Measurements from ENCODE around the gene CRYBA4.

The CRYBA4 gene

DNA sequence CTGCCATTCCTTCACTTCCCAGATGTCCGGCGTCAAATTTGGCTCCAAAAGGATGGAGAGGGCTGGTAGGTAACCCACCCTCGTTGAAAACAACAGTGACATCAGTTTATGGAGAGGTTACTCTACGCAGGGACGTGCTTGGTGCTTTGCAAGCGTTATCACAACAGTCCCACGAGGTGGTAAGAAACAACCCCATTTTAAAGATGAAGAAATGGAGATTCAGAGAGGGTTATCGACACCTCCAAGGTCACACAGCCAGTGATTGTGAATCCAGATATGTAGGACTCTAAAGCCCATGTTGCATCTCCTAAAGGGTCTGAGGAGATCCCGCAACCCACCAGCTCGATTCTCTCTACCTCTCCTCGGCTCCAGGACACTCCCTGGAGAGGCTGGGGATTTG is 36.4 kb downstream of the CRYBA4 start:
- Histone ChIP-seq H4K20me1 (ENCODE audit: insufficient read depth, low read length) (no peaks in the 10 kb centered on the region), H3F3A (ENCODE audit: insufficient read depth, low read length) (peaks cover 4% of the 10 kb centered on the region; the same call in 1 of the 2 replicates), H3K79me2 (ENCODE audit: insufficient read depth, low read length) (no peaks in the 10 kb centered on the region), H3K9me2 (ENCODE audit: low read depth, low read length) (no peaks in the 10 kb centered on the region), H3K36me3 (ENCODE audit: insufficient read depth, low read length) (no peaks in the 10 kb centered on the region), H3K4me1 (ENCODE audit: insufficient read depth, low read length, severe bottlenecking) (peaks cover 53% of the 10 kb centered on the region), H2AFZ (ENCODE audit: low read length) (no peak overlapping the region), H3K27me3 (ENCODE audit: insufficient read depth, low read length) (no peaks in the 10 kb centered on the region), H3K27ac (ENCODE audit: low read depth, low read length, poor library complexity, severe bottlenecking) (peak overlapping the region; percentile 77), H3K4me3 (ENCODE audit: low read depth, low read length, poor library complexity, severe bottlenecking) (peak overlapping the region; percentile 69), H3K4me2 (ENCODE audit: low read length) (peak overlapping the region; percentile 87), H3K9ac (ENCODE audit: low read length) (peak overlapping the region; percentile 72), H3K9me3 (ENCODE audit: low read length) (no peaks in the 10 kb centered on the region)
- no peak for TF ChIP-seq EZH2 (IDR thresholded peaks at IDR 0.05; ENCODE audit: borderline replicate concordance, low read length)
- TF ChIP-seq, protein P1, sequence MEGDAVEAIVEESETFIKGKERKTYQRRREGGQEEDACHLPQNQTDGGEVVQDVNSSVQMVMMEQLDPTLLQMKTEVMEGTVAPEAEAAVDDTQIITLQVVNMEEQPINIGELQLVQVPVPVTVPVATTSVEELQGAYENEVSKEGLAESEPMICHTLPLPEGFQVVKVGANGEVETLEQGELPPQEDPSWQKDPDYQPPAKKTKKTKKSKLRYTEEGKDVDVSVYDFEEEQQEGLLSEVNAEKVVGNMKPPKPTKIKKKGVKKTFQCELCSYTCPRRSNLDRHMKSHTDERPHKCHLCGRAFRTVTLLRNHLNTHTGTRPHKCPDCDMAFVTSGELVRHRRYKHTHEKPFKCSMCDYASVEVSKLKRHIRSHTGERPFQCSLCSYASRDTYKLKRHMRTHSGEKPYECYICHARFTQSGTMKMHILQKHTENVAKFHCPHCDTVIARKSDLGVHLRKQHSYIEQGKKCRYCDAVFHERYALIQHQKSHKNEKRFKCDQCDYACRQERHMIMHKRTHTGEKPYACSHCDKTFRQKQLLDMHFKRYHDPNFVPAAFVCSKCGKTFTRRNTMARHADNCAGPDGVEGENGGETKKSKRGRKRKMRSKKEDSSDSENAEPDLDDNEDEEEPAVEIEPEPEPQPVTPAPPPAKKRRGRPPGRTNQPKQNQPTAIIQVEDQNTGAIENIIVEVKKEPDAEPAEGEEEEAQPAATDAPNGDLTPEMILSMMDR (IDR thresholded peaks at IDR 0.05; ENCODE audit: low read length), result no peak

DNA sequence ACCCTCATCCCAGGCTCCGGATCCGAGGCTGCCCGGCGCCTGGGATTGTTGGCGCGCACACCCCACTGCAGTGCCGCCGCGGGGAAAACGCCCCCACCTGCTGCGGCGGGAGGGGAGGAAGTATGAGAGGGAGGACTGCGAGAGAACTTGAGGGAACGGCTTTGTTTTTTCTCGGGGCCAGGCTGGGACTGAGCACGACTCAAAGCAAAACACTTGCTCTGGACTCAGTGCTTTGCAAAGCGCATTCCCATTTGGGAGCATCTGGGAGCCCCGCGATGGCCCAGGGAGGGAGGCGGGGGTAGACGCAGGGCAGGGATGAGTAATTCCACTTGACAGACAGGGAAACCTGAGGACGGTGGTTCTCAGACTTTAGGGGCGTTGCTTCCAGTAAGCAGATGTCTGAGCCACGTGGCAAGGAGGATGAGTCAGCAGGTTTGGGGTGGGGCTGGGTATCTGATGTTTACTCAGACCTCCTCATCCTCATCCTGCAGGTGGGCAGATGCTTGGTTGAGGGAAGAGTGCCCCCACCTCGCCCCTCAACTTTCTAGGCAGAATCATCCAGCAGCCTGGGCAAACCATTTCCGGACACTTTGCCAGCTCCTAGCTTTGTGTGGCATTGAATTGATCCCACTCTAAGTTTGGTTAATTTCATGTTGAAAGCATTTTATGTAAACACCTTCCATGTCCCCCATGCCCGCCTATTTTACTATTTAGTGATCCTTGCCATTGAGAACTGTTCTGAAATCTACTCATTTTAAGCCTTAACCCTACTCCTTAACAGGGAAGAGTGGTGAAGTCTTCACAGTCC is 37.1 kb downstream of the CRYBA4 start:
- Histone ChIP-seq H3K9ac (ENCODE audit: low read length) (peak overlapping the region; percentile 72), H2AFZ (ENCODE audit: low read length) (no peak overlapping the region), H3K4me1 (ENCODE audit: insufficient read depth, low read length, severe bottlenecking) (peaks cover 61% of the 10 kb centered on the region), H3K27me3 (ENCODE audit: insufficient read depth, low read length) (no peaks in the 10 kb centered on the region), H3F3A (ENCODE audit: insufficient read depth, low read length) (peaks cover 4% of the 10 kb centered on the region; the same call in 1 of the 2 replicates), H3K9me2 (ENCODE audit: low read depth, low read length) (no peaks in the 10 kb centered on the region), H4K20me1 (ENCODE audit: insufficient read depth, low read length) (no peaks in the 10 kb centered on the region), H3K4me2 (ENCODE audit: low read length) (peak overlapping the region; percentile 87), H3K79me2 (ENCODE audit: insufficient read depth, low read length) (no peaks in the 10 kb centered on the region), H3K4me3 (ENCODE audit: low read depth, low read length, poor library complexity, severe bottlenecking) (peak overlapping the region; percentile 69), H3K27ac (ENCODE audit: low read depth, low read length, poor library complexity, severe bottlenecking) (peak overlapping the region; percentile 77), H3K36me3 (ENCODE audit: insufficient read depth, low read length) (no peaks in the 10 kb centered on the region), H3K9me3 (ENCODE audit: low read length) (no peaks in the 10 kb centered on the region)
- TF ChIP-seq EZH2 (IDR thresholded peaks at IDR 0.05; ENCODE audit: borderline replicate concordance, low read length), result no peak
- TF ChIP-seq, protein P1 (IDR thresholded peaks at IDR 0.05; ENCODE audit: low read length), result no peak

DNA sequence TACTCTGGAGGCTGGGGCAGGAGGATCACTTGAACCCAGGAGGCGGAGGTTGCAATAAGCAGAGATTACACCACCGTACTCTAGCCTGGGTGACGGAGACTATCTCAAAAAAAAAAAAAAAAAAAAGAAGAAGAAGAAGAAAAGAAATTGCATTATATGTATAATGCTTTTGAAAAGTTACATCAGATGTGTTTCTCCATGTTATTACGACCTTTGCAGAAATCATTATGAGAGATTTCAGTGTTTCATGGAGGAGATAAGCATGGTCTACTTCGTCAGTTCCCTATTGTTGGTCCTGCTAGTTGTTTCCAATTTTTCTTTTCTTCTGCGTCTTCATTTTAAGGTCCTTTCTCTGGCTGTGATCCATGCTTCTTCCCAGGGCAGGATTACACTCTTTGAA is 38.6 kb downstream of the CRYBA4 start:
- Histone ChIP-seq H3K4me3 (ENCODE audit: low read depth, low read length, poor library complexity, severe bottlenecking) (no peak overlapping the region), H3K27me3 (ENCODE audit: insufficient read depth, low read length) (no peaks in the 10 kb centered on the region), H3K27ac (ENCODE audit: low read depth, low read length, poor library complexity, severe bottlenecking) (peak overlapping the region; percentile 77), H3K36me3 (ENCODE audit: insufficient read depth, low read length) (peaks cover 5% of the 10 kb centered on the region; the same call in 1 of the 2 replicates), H2AFZ (ENCODE audit: low read length) (no peak overlapping the region), H3K4me2 (ENCODE audit: low read length) (no peak overlapping the region), H3F3A (ENCODE audit: insufficient read depth, low read length) (peaks cover 4% of the 10 kb centered on the region; the same call in 1 of the 2 replicates), H3K4me1 (ENCODE audit: insufficient read depth, low read length, severe bottlenecking) (peaks cover 75% of the 10 kb centered on the region), H4K20me1 (ENCODE audit: insufficient read depth, low read length) (no peaks in the 10 kb centered on the region), H3K79me2 (ENCODE audit: insufficient read depth, low read length) (no peaks in the 10 kb centered on the region), H3K9me2 (ENCODE audit: low read depth, low read length) (no peaks in the 10 kb centered on the region), H3K9ac (ENCODE audit: low read length) (no peak overlapping the region), H3K9me3 (ENCODE audit: low read length) (no peaks in the 10 kb centered on the region)
- TF ChIP-seq, protein P1 (IDR thresholded peaks at IDR 0.05; ENCODE audit: low read length), result no peak
- TF ChIP-seq EZH2 (IDR thresholded peaks at IDR 0.05; ENCODE audit: borderline replicate concordance, low read length), result no peak
